ENCODE results near the gene SOX11. TPM values are rescaled to one million over a fixed set of nuclear protein-coding genes. Genes with fewer than 3 reads are reported as not detected.

SOX11 gene
- total and polyA plus RNA-seq, 2 donors (not counting 1 experiment from before 2014, with no cell fraction given): 0.01 TPM; not detected in 1

GRCh38 chr2:5736050-5736449 is 43.9 kb downstream of the SOX11 start:
- Histone ChIP-seq H3K4me1 (ENCODE audit: control insufficient read depth in 2 of 2, insufficient read depth in 2 of 2, low read length in 2 of 2) (no peaks in the 10 kb centered on the region), H3K79me2 (ENCODE audit: control insufficient read depth, insufficient read depth, low read length) (no peaks in the 10 kb centered on the region), H4K20me1 (ENCODE audit: control insufficient read depth, insufficient read depth, low read length, poor library complexity, severe bottlenecking) (no peaks in the 10 kb centered on the region), H3K27ac (ENCODE audit: low read length in 2 of 2) (no peak overlapping the region), H2AFZ (ENCODE audit: insufficient read depth, low read depth, low read length, poor library complexity, severe bottlenecking) (no peak overlapping the region), H3K9ac (ENCODE audit: low read length) (no peak overlapping the region), H3K4me3 (ENCODE audit: control extremely low read depth in 1 of 5, extremely low read depth in 1 of 5, insufficient read depth in 1 of 5, low read depth in 2 of 5, low read length in 4 of 5) (no peak overlapping the region), H3K27me3 (replicated peaks in 1 of 4; ENCODE audit: control extremely low read depth in 1 of 4, control insufficient read depth in 3 of 4, insufficient read depth in 4 of 4, low read length in 3 of 4) (no peaks in the 10 kb centered on the region), H3K36me3 (replicated peaks in 1 of 2; ENCODE audit: control extremely low read depth in 1 of 2, control insufficient read depth in 1 of 2, extremely low read depth in 1 of 2, insufficient read depth in 2 of 2, low read length in 1 of 2) (no peaks in the 10 kb centered on the region), H3K9me3 (ENCODE audit: control extremely low read depth in 1 of 3, control insufficient read depth in 2 of 3, insufficient read depth in 1 of 3, low read length in 2 of 3) (peaks cover 0 to 13% (median 0%) of the 10 kb centered on the region in 3 donors), H3K4me2 (replicated peaks; ENCODE audit: low read depth, low read length, poor library complexity, severe bottlenecking) (no peak overlapping the region)
- WGBS (ENCODE audit: insufficient coverage): 100% methylated on average over 1 of the region's 5 CpGs
- no peak overlapping the region for H3K27ac Mint-ChIP-seq
- H3K27me3 Mint-ChIP-seq: no peaks in the 10 kb centered on the region
- POLR2A ChIA-PET: no interaction called here
- no peaks in the 10 kb centered on the region for H3K9me3 Mint-ChIP-seq (ENCODE audit: insufficient read depth)
- intact Hi-C loops (cut with micrococcal nuclease): no loop called here
- ATAC-seq (ENCODE audit: low read depth) (no peak), DNase-seq (no peak)
- no peak for TF ChIP-seq CTCF (IDR thresholded peaks at IDR 0.05)
- CTCF ChIA-PET: interaction anchor here (0.7 kb wide), 1 partner anchor 88 kb away, joined by 3 read pairs; no protein-coding TSS in a partner anchor
- H3K4me3 Mint-ChIP-seq: no peak overlapping the region
- H3K4me1 Mint-ChIP-seq: no peaks in the 10 kb centered on the region

- Histone ChIP-seq H3K9ac (ENCODE audit: low read length) (no peak overlapping the region), H3K27me3 (replicated peaks in 1 of 4; ENCODE audit: control extremely low read depth in 1 of 4, control insufficient read depth in 3 of 4, insufficient read depth in 4 of 4, low read length in 3 of 4) (no peaks in the 10 kb centered on the region), H2AFZ (ENCODE audit: insufficient read depth, low read depth, low read length, poor library complexity, severe bottlenecking) (no peak overlapping the region), H3K4me3 (ENCODE audit: control extremely low read depth in 1 of 5, extremely low read depth in 1 of 5, insufficient read depth in 1 of 5, low read depth in 2 of 5, low read length in 4 of 5) (no peak overlapping the region), H3K4me1 (ENCODE audit: control insufficient read depth in 2 of 2, insufficient read depth in 2 of 2, low read length in 2 of 2) (no peaks in the 10 kb centered on the region), H3K79me2 (ENCODE audit: control insufficient read depth, insufficient read depth, low read length) (no peaks in the 10 kb centered on the region), H3K4me2 (replicated peaks; ENCODE audit: low read depth, low read length, poor library complexity, severe bottlenecking) (no peak overlapping the region), H3K36me3 (replicated peaks in 1 of 2; ENCODE audit: control extremely low read depth in 1 of 2, control insufficient read depth in 1 of 2, extremely low read depth in 1 of 2, insufficient read depth in 2 of 2, low read length in 1 of 2) (no peaks in the 10 kb centered on the region), H4K20me1 (ENCODE audit: control insufficient read depth, insufficient read depth, low read length, poor library complexity, severe bottlenecking) (no peaks in the 10 kb centered on the region), H3K9me3 (ENCODE audit: control extremely low read depth in 1 of 3, control insufficient read depth in 2 of 3, insufficient read depth in 1 of 3, low read length in 2 of 3) (peaks cover 0 to 13% (median 0%) of the 10 kb centered on the region in 3 donors), H3K27ac (ENCODE audit: low read length in 2 of 2) (no peak overlapping the region)
- intact Hi-C loops (cut with micrococcal nuclease): no loop called here
- Mint-ChIP-seq H3K27me3 (no peaks in the 10 kb centered on the region), H3K4me3 (no peak overlapping the region), H3K27ac (no peak overlapping the region), H3K4me1 (no peaks in the 10 kb centered on the region), H3K9me3 (ENCODE audit: insufficient read depth) (no peaks in the 10 kb centered on the region)
- WGBS (ENCODE audit: insufficient coverage): no CpG with 5 or more reads among the region's 2 CpGs
- POLR2A ChIA-PET: no interaction called here
- DNase-seq (no peak), ATAC-seq (ENCODE audit: low read depth) (no peak)
- TF ChIP-seq EZH2 (IDR thresholded peaks at IDR 0.05; ENCODE audit: borderline replicate concordance, insufficient read depth, low read depth, low read length, poor library complexity, severe bottlenecking) (no peak), CTCF (IDR thresholded peaks at IDR 0.05) (no peak)
- CTCF ChIA-PET: interaction anchor here (0.7 kb wide), 1 partner anchor 88 kb away, joined by 3 read pairs; no protein-coding TSS in a partner anchor
These were observed 44.7 kb downstream of the SOX11 start for GRCh38 chr2:5736886-5737285.
